Measurements from ENCODE around the gene UBL3.

GRCh38 chr13:29885989-29886388 is 35.6 kb upstream of the UBL3 start:
- TF ChIP-seq TAF1 (IDR thresholded peaks at IDR 0.05; ENCODE audit: borderline replicate concordance, low read depth, low read length): no peak
- TF ChIP-seq FOXJ3 (CRISPR knock-in tag; IDR thresholded peaks at IDR 0.05): no peak
- no peak for TF ChIP-seq CTCF (IDR thresholded peaks at IDR 0.05)
- no peak for TF ChIP-seq POLR2AphosphoS5 (IDR thresholded peaks at IDR 0.05; ENCODE audit: low read depth, low read length)
- no peak for TF ChIP-seq CHD2 (IDR thresholded peaks at IDR 0.05; ENCODE audit: low read length, partially characterized antibody)
- TF ChIP-seq REST (IDR thresholded peaks at IDR 0.05; ENCODE audit: low read depth, low read length): no peak
- TF ChIP-seq TCF12 (IDR thresholded peaks at IDR 0.05): no peak
- TF ChIP-seq RAD21 (IDR thresholded peaks at IDR 0.05; ENCODE audit: low read length): no peak
- TF ChIP-seq ELF1 (IDR thresholded peaks at IDR 0.05): no peak

Data from SK-N-SH (cell line).